ENCODE data around the gene MBNL2. TPM values are rescaled to one million over a fixed set of nuclear protein-coding genes. Genes with fewer than 3 reads are reported as not detected.

The MBNL2 gene
- total RNA-seq, 1 experiment from 2014 or later, result 74.3 TPM

DNA sequence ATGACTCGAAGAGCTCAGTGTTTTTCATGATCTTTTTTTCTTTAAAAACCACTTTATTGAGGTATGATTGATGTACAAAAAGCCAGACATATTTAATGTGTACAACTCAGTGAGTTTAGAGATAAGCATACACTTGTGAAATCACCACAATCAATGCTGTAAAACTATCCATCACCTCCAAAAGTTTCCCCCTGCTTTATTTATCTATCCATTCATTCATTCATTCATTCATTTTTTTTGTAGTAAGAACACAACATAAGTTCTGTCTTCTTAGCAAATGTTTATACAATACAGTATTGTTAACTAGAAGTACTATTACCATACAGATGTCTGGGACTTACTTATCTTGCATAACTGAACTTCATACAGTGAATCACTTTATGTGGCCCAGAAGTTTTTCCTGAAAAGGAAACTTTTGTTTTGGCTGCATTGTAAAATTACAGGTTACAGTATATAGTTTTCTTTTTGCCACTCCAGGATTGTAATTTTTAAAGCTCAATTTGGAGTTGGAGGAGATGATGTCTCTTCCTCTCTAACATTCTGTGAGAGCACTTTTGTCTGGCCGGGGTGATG, 218.6 kb downstream of the MBNL2 start:
- Mint-ChIP-seq H3K9me3 (ENCODE audit: unreplicated experiment) (no peaks in the 10 kb centered on the region), H3K36me3 (ENCODE audit: insufficient read depth, unreplicated experiment) (no peaks in the 10 kb centered on the region), H3K27ac (ENCODE audit: low read depth, unreplicated experiment) (no peak overlapping the region), H3K27me3 (ENCODE audit: insufficient read depth, unreplicated experiment) (no peaks in the 10 kb centered on the region), H3K4me3 (ENCODE audit: unreplicated experiment) (no peak overlapping the region), H3K4me1 (ENCODE audit: insufficient read depth, unreplicated experiment) (peaks cover 17% of the 10 kb centered on the region)
- intact Hi-C loops (cut with micrococcal nuclease), result no loop called here
- CTCF ChIA-PET, result interaction anchor here (0.6 to 1.2 kb wide), 4 partner anchors 22 to 1606 kb away, joined by 3 read pairs; no protein-coding TSS in a partner anchor
- BruUV-seq (replicated peaks), result no TSS peak
- TF ChIP-seq, protein P1, sequence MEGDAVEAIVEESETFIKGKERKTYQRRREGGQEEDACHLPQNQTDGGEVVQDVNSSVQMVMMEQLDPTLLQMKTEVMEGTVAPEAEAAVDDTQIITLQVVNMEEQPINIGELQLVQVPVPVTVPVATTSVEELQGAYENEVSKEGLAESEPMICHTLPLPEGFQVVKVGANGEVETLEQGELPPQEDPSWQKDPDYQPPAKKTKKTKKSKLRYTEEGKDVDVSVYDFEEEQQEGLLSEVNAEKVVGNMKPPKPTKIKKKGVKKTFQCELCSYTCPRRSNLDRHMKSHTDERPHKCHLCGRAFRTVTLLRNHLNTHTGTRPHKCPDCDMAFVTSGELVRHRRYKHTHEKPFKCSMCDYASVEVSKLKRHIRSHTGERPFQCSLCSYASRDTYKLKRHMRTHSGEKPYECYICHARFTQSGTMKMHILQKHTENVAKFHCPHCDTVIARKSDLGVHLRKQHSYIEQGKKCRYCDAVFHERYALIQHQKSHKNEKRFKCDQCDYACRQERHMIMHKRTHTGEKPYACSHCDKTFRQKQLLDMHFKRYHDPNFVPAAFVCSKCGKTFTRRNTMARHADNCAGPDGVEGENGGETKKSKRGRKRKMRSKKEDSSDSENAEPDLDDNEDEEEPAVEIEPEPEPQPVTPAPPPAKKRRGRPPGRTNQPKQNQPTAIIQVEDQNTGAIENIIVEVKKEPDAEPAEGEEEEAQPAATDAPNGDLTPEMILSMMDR (IDR thresholded peaks at IDR 0.05; ENCODE audit: unreplicated experiment), result no peak
- no peak for DNase-seq (ENCODE audit: unreplicated experiment)
- POLR2A ChIA-PET, result interaction anchor here (0.8 to 1.2 kb wide), 2 partner anchors 23 to 357 kb away, joined by 3 read pairs; no protein-coding TSS in a partner anchor

DNA sequence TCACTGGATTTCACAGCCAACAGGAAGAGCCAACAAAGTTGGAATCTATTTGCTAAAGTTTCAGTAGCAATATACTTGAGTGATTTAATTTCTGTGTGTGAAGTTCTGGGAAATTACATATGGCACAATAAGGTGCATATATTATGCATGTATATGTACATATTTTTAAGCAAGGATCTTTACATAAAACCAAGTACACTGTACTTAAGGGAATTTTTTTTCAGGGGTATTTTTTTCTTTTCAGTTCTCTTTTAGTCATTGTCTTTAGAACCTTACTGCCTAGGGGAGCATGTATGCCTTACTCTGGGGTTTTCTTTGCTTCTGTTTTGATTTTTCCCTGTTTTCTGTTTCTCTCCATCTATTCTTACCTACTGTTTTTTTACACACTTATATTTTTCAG, 219.2 kb downstream of the MBNL2 start:
- Mint-ChIP-seq H3K9me3 (ENCODE audit: unreplicated experiment) (no peaks in the 10 kb centered on the region), H3K36me3 (ENCODE audit: insufficient read depth, unreplicated experiment) (no peaks in the 10 kb centered on the region), H3K4me3 (ENCODE audit: unreplicated experiment) (no peak overlapping the region), H3K27ac (ENCODE audit: low read depth, unreplicated experiment) (no peak overlapping the region), H3K27me3 (ENCODE audit: insufficient read depth, unreplicated experiment) (no peaks in the 10 kb centered on the region), H3K4me1 (ENCODE audit: insufficient read depth, unreplicated experiment) (peaks cover 11% of the 10 kb centered on the region)
- ChIA-PET CTCF (no interaction called here), POLR2A (no interaction called here)
- BruUV-seq (replicated peaks), result no TSS peak
- DNase-seq (ENCODE audit: unreplicated experiment), result no peak
- TF ChIP-seq, protein P1 (IDR thresholded peaks at IDR 0.05; ENCODE audit: unreplicated experiment), result no peak
- intact Hi-C loops (cut with micrococcal nuclease), result no loop called here

Other genes starting within 250 kb of the MBNL2 start
- gene OXGR1, start 227.9 kb upstream of the MBNL2 start, total RNA-seq (2022), result not detected in 2 replicates
- gene RAP2A, start 211.8 kb downstream of the MBNL2 start, total RNA-seq (2022), result 33.4 and 34.3 TPM in 2 replicates

All from MCF 10A (cell line).